Skin epidermis (tissue), 12 donors: ENCODE results near the gene PARP3.
"Not testable (repeated sequence)": the region's sequence is repeated elsewhere in the genome, so short reads cannot be mapped to it uniquely, and the experiment has no call there.

Experiments used
- H3K27ac ChIP-seq, 21 experiments: fragments of 200-600 bp; sonication (generic) in 11 of 21; one replicate each; pipeline ENCODE4 v1.5.0; 2020; ENCODE audit warnings: mild to moderate bottlenecking in 3 of 21, inconsistent platforms in 2 of 21, moderate library complexity in 2 of 21
- H3K4me3 ChIP-seq, 7 experiments: fragments of 200-600 bp; sonication (generic) in 2 of 7; one replicate each; pipeline ENCODE4 v1.5.0; 2020; ENCODE audit warnings: inconsistent platforms in 2 of 7, mild to moderate bottlenecking in 2 of 7, moderate library complexity in 1 of 7

The PARP3 gene

DNA sequence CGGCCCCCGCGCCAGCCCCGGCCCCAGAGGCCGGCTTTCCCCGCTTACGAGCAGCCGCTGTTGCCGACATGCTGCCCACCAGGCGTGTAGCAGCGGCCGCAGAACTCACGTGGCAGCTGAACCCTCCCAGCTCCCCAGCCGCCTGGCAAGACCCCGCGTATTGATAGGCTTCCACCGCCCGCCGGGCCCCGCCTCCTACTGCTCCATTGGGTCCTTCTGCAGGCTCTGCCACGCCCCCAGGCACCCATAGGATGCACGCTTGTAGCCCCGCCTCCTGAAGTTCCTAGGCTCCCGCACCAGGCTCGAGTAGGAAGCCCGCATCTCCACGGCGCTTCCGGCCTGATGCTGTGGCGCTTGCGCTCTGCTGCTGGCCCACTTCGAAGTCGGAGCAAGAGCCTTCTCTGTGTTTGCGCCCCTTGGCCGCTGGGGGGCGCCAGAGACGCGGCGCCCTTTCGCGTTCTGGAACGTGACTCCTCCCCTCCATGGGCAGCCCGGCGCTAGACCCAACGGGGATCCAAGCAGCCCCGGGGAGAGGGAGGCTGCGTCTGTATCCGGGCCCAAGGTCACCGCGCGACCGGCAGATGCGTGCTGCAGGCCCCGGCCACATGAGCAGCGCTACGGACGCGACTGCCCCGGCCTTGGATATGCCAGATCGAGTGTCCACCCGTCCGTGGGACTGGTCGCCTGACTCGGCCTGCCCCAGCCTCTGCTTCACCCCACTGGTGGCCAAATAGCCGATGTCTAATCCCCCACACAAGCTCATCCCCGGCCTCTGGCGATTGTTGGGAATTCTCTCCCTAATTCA, at the start of gene PARP3, which contains the start of gene RRP9:
Gene PARP3 (plus strand): TSS at position 566 of the 805 bp plus-strand sequence. CDS start 993 bp downstream, outside the sequence.
Gene RRP9 (minus strand): TSS at position 107 of the 805 bp plus-strand sequence. CDS start 37 bp downstream, at position 70.
- H3K4me3 ChIP-seq, result peak within 1 kb of the TSS; percentile 56 to 94 (median 68)
- H3K27ac ChIP-seq, result peak within 1 kb of the TSS; percentile 68 to 97 (median 90)

DNA sequence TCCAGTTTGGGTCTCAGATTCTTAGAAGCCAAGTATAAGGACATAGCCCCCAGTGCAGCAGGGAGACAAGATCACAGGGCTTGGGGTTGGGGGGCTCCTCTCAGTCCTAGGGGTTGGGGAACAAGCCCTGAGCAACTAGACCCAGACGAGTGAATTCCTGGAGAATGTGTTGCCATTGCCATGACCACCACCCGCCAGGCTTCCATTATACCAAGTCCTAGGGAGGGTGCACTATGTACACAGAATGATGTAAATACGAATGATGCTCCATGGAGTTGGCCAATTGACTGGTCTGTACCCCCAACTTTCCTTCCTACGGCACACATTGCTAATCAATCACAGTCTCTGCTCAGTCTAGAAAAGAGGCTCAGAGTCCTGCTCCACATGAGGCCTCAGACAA, 47.8 kb upstream of the PARP3 start:
- no peak overlapping the region for H3K4me3 ChIP-seq
- H3K27ac ChIP-seq, result no peak overlapping the region

- Histone ChIP-seq H3K27ac (no peak overlapping the region), H3K4me3 (no peak overlapping the region)
Observed at GRCh38 chr3:51894939-51895338, 47.2 kb upstream of the PARP3 start.

- no peak overlapping the region for H3K27ac ChIP-seq
- H3K4me3 ChIP-seq, result no peak overlapping the region
Observed at GRCh38 chr3:51896607-51897305, 45.4 kb upstream of the PARP3 start.

- H3K4me3 ChIP-seq, result no peak overlapping the region
- H3K27ac ChIP-seq, result no peak overlapping the region
Observed at GRCh38 chr3:51897391-51897790, 44.8 kb upstream of the PARP3 start.

DNA sequence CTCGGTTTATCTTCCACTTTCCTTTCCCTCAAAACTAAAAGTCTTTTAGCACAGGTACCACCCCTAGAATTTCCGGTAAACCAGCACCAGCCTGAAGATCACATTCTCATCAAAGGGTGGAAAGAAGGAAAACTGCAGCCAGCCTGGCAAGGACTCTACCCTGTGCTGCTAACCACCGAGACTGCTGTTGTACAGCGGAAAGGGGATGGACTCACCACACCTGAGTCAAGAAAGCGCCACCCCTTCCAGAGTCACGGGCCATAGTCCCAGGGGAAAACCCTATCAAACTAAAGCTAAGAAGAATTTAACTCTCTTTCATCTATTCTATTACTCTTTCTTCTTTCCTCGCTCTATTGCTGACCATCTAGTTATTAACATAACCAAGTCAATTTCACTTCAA, 42.1 kb upstream of the PARP3 start:
- H3K4me3 ChIP-seq, H3K27ac ChIP-seq: not testable (repeated sequence)

DNA sequence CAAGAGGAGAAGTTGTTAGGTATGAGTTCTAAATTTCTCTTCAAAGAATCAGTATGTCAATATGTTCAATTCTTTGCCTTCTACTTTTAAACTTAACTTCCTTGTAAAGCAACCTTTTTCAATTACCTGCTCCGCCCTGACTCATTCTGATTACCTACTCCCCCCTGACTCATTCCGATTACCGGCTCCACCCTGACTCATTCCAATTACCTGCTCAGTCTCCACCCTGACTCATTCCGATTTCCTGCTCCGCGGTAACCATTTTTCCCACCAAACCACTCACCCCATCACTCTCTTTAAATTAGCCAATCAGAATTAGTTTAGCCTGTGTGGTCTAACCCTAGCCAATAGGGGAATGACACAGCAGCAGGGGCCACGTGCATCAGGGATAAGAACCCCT, 39.8 kb upstream of the PARP3 start:
- H3K27ac ChIP-seq, H3K4me3 ChIP-seq: not testable (repeated sequence)

GRCh38 chr3:51904034-51904823, 37.9 kb upstream of the PARP3 start:
- Histone ChIP-seq H3K27ac (no peak overlapping the region), H3K4me3 (no peak overlapping the region)

GRCh38 chr3:51908026-51908425, 34.1 kb upstream of the PARP3 start:
- Histone ChIP-seq H3K4me3 (no peak overlapping the region), H3K27ac (no peak overlapping the region)

DNA sequence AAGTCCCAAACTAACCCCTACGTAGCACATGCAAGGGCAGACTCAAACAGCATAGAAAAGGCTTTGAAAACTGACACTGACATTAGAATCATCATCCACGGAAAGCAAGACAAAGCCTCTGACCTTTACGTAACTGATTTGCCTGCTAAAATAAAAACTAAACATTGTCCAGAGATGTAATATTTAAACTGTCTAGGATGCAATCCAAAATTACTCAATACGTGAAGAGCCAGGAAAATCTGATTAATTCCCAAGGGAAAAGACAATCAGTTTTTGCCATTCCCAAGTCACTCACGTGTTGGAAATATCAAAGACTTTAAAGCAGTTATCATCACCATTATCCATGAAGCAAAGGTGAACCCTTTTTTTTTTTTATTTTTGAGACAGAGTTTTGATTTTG, 25.7 kb upstream of the PARP3 start:
- Histone ChIP-seq H3K4me3 (no peak overlapping the region), H3K27ac (no peak overlapping the region)

DNA sequence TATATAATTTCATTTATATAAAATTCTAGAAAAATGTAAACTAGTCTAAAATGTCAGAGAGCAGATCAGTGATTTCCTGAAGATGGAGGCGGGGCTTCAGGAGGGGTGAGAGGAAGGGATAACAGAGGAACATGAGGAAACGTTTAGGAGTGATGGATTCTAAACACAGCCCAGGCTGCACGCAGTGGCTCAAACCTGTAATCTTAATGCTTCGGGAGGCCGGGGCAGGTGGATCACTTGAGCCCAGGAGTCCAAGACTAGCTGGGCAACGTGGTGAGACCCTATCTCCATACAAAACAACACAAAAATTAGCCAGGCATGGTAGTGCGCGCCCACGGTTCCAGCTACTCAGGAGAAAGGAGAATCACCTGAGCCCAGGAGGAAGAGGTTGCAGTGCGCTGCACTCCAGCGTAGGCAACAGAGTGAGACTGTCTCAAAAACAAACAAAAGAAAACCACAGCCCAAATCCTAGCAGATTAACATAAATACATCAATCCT, 21.0 kb upstream of the PARP3 start:
- no peak overlapping the region for H3K27ac ChIP-seq

GRCh38 chr3:51927061-51927977, 14.8 kb upstream of the PARP3 start:
- no peak overlapping the region for H3K27ac ChIP-seq
- H3K4me3 ChIP-seq, result no peak overlapping the region

More for the DNA sequence above, 21.0 kb upstream of the PARP3 start:
- no peak overlapping the region for H3K4me3 ChIP-seq

DNA sequence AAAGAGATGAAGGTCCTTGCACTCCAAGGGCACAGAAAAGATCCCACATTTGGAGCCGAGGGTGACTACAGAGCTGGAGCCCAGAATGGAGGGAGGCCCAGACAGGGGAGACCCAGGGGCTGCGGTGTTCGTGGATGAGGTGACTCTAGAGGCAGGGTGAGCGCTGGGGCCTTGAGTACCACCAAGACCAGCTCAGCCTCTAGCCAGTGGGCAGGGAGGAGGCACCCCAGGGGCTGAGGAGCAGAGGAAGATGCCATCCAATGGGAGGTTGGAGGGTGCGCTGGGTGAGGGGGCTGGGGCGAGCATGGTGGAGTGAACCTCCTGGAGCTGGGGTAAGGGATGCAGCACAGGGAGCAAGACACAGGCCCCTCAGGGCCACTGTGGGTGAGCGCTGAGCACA, 13.7 kb upstream of the PARP3 start:
- Histone ChIP-seq H3K4me3 (no peak overlapping the region), H3K27ac (no peak overlapping the region)

- H3K4me3 ChIP-seq, H3K27ac ChIP-seq: not testable (repeated sequence)
Observed at GRCh38 chr3:51928981-51929380, 13.2 kb upstream of the PARP3 start.

DNA sequence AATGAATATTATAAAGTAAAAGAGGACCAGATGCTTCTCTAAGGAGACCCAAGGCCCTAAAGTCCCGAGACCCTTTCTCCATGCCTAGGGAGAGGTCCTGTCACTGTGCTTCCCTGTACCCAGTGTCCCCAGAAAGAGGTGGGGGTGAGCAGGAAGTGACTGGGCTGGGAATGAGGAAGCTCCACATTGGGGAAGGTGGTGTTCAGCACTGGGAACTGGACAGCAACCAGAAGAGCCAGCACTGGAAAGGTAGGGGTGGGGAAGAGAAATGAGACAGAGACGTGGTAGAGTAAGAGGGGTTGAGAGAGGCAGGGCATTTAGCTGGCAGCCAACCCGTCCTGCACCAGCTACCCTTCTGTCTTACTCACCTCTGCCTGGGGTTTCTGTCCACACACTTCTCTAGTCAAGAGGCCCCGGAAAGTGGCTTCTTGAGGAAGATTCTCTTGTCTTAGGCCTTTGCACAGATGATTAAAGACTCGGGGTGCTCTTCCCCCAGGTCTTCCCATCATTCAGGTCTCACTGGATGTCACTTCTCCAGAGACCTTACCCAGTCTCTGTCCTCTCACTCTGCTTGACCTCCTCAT, 12.7 kb upstream of the PARP3 start:
- H3K4me3 ChIP-seq, result no peak overlapping the region
- H3K27ac ChIP-seq, result no peak overlapping the region

DNA sequence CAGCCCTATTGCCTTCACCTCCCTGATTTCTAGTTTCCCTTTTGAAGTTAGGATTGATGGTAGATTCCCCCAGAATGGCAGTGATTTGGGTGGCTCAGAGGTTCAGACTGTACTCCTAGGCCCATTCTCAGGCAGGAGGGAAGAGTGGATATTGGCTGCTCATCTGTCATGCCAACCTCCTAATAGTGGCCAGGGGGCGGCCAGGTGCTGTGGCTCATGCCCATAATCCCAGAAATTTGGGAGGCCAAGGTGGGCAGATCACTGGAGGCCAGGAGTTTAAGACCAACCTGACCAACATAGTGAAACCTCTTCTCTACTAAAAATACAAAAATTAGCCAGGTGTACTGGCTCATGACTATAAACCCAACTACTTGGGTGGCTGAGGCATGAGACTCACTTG, 11.7 kb upstream of the PARP3 start:
- no peak overlapping the region for H3K4me3 ChIP-seq
- no peak overlapping the region for H3K27ac ChIP-seq

- Histone ChIP-seq H3K4me3 (no peak overlapping the region), H3K27ac (no peak overlapping the region)
Observed at GRCh38 chr3:51931756-51932155, 10.4 kb upstream of the PARP3 start.

- H3K27ac ChIP-seq, result no peak overlapping the region
- no peak overlapping the region for H3K4me3 ChIP-seq
Observed at GRCh38 chr3:51932471-51933370, 9.4 kb upstream of the PARP3 start.
